DND-41 (cell line): ENCODE measurements around the gene SPACDR.

ENCODE experiments used
- ATAC-seq: fragments of 200-7000 bp; cut with Tn5 transposase; 3 replicates; pipeline ENCODE4 v1.9.1; 2021; ENCODE audit warnings: low read depth; ENCODE audit not compliant: insufficient read depth
- DNase-seq: peaks from one replicate; pipeline ENCODE4 v3.0.0-alpha.2; 2020
- H2AFZ ChIP-seq: 2 replicates; pipeline ENCODE4 v1.6.0; 2012; ENCODE audit warnings: low read depth, low read length
- H3K27ac ChIP-seq: 2 replicates; pipeline ENCODE4 v1.5.1; 2012; ENCODE audit warnings: low read length, inconsistent platforms
- H3K27me3 ChIP-seq: fragments of 200-600 bp; sonication (generic); 2 replicates; pipeline ENCODE4 v1.6.0; 2012; ENCODE audit warnings: low read length, mild to moderate bottlenecking, inconsistent platforms; ENCODE audit not compliant: insufficient read depth, poor library complexity
- H3K36me3 ChIP-seq: 2 replicates; pipeline ENCODE4 v1.5.1; 2012; ENCODE audit warnings: low read length, inconsistent platforms; ENCODE audit not compliant: insufficient read depth
- H3K4me1 ChIP-seq: 2 replicates; pipeline ENCODE4 v1.5.1; 2012; ENCODE audit warnings: mild to moderate bottlenecking, low read length; ENCODE audit not compliant: insufficient read depth
- H3K4me2 ChIP-seq: 2 replicates; pipeline ENCODE4 v1.6.0; 2012; ENCODE audit warnings: mild to moderate bottlenecking, moderate library complexity, low read length, inconsistent platforms; ENCODE audit not compliant: insufficient read depth
- H3K4me3 ChIP-seq, 2 experiments: fragments of 200-600 bp in 1 of 2; shearing (Covaris generic) in 1 of 2; 2 replicates each; pipeline ENCODE4 v1.5.1; 2012 to 2016; ENCODE audit warnings: inconsistent platforms in 2 of 2, low read length in 2 of 2, mild to moderate bottlenecking in 2 of 2, low read depth in 1 of 2, moderate library complexity in 1 of 2
- H3K79me2 ChIP-seq: 2 replicates; pipeline ENCODE4 v1.6.0; 2012; ENCODE audit warnings: low read length, inconsistent platforms; ENCODE audit not compliant: insufficient read depth
- H3K9ac ChIP-seq: 2 replicates; pipeline ENCODE4 v1.6.0; 2012; ENCODE audit warnings: low read depth, mild to moderate bottlenecking, inconsistent platforms, low read length, moderate library complexity
- H3K9me3 ChIP-seq: 2 replicates; pipeline ENCODE4 v1.5.1; 2012; ENCODE audit warnings: low read length, moderate library complexity, mild to moderate bottlenecking, inconsistent platforms; ENCODE audit not compliant: insufficient read depth, severe bottlenecking
- H4K20me1 ChIP-seq: 2 replicates; pipeline ENCODE4 v1.6.0; 2012; ENCODE audit warnings: low read length; ENCODE audit not compliant: insufficient read depth
- CTCF ChIP-seq: IDR thresholded peaks from 2 replicates; pipeline ENCODE4 v1.5.1; 2012; ENCODE audit warnings: borderline replicate concordance, low read length, moderate library complexity, mild to moderate bottlenecking; ENCODE audit not compliant: poor library complexity, severe bottlenecking; ENCODE audit errors: extremely low read depth
- EZH2 ChIP-seq: IDR thresholded peaks from 3 replicates; pipeline ENCODE4 v1.6.1; 2012; ENCODE audit warnings: borderline replicate concordance, low read depth, mild to moderate bottlenecking, moderate library complexity, low read length, inconsistent platforms; ENCODE audit not compliant: severe bottlenecking

SPACDR gene

GRCh38 chr7:100465299-100465698 lies 1.2 kb upstream of the SPACDR start:
- Histone ChIP-seq H3K9me3 (no peaks in the 10 kb centered on the region), H3K4me1 (peaks cover 5% of the 10 kb centered on the region; the same call in 1 of the 2 replicates), H4K20me1 (peaks cover 23% of the 10 kb centered on the region), H3K4me2 (no peak overlapping the region), H3K27ac (no peak overlapping the region), H3K9ac (no peak overlapping the region), H3K4me3 (no peak overlapping the region), H3K79me2 (no peaks in the 10 kb centered on the region), H3K36me3 (peaks cover 25% of the 10 kb centered on the region), H3K27me3 (no peaks in the 10 kb centered on the region), H2AFZ (no peak overlapping the region)
- no peak for ATAC-seq
- DNase-seq: no peak
- TF ChIP-seq CTCF (no peak), EZH2 (no peak)

GRCh38 chr7:100464791-100465190 lies 731 bp upstream of the SPACDR start:
- Histone ChIP-seq H3K4me1 (peaks cover 5% of the 10 kb centered on the region; the same call in 1 of the 2 replicates), H3K36me3 (peaks cover 25% of the 10 kb centered on the region), H3K9ac (no peak overlapping the region), H3K4me2 (no peak overlapping the region), H4K20me1 (peaks cover 19% of the 10 kb centered on the region), H3K27me3 (no peaks in the 10 kb centered on the region), H3K4me3 (no peak overlapping the region), H3K27ac (no peak overlapping the region), H3K79me2 (no peaks in the 10 kb centered on the region), H2AFZ (no peak overlapping the region), H3K9me3 (no peaks in the 10 kb centered on the region)
- TF ChIP-seq CTCF: no peak
- TF ChIP-seq EZH2: no peak
- ATAC-seq (no peak), DNase-seq (no peak)

GRCh38 chr7:100457033-100457432 lies 7.0 kb downstream of the SPACDR start:
- no peak overlapping the region for H3K27ac ChIP-seq
- DNase-seq: no peak
- H3K36me3 ChIP-seq: no peaks in the 10 kb centered on the region
- no peak overlapping the region for H3K4me3 ChIP-seq
- no peaks in the 10 kb centered on the region for H3K79me2 ChIP-seq
- no peaks in the 10 kb centered on the region for H3K9me3 ChIP-seq
- TF ChIP-seq EZH2: no peak
- no peak overlapping the region for H3K9ac ChIP-seq
- ATAC-seq: no peak
- no peaks in the 10 kb centered on the region for H4K20me1 ChIP-seq
- H3K4me1 ChIP-seq: peaks cover 18% of the 10 kb centered on the region
- no peak overlapping the region for H2AFZ ChIP-seq
- no peaks in the 10 kb centered on the region for H3K27me3 ChIP-seq
- H3K4me2 ChIP-seq: no peak overlapping the region

GRCh38 chr7:100456562-100456961 lies 7.5 kb downstream of the SPACDR start:
- 0 out of 3 replicates have a peak, but pooled peaks have one; percentile 44 for ATAC-seq
- Histone ChIP-seq H3K27ac (no peak overlapping the region), H2AFZ (no peak overlapping the region), H3K9ac (no peak overlapping the region), H3K9me3 (no peaks in the 10 kb centered on the region), H4K20me1 (no peaks in the 10 kb centered on the region), H3K4me2 (no peak overlapping the region), H3K27me3 (no peaks in the 10 kb centered on the region), H3K4me3 (no peak overlapping the region), H3K4me1 (peaks cover 18% of the 10 kb centered on the region), H3K79me2 (no peaks in the 10 kb centered on the region), H3K36me3 (no peaks in the 10 kb centered on the region)
- TF ChIP-seq EZH2 (no peak), CTCF (peak; percentile 40)
- no peak for DNase-seq
